ENCODE measurements around the gene TSPY3. TPM values are rescaled to one million over a fixed set of nuclear protein-coding genes. Genes with fewer than 3 reads are reported as not detected.

The TSPY3 gene
- not detected in 2 replicates for total RNA-seq

GRCh38 chrY:9398121-9398520 is at the start of gene TSPY3:
TSPY3 (plus strand) TSS chrY:9398421; CDS start chrY:9398467, 46 bp downstream.

GRCh38 chrY:9357497-9357896 is 40.7 kb upstream of the TSPY3 start, which contains the start of gene TSPY8:
TSPY8 (plus strand) TSS chrY:9357797; CDS start chrY:9357843, 46 bp downstream.

Other genes starting within 250 kb of the TSPY3 start
- not detected in 2 replicates for gene TSPY4, start 61.0 kb upstream of the TSPY3 start, total RNA-seq
- gene TSPY8, start 40.6 kb upstream of the TSPY3 start, total RNA-seq: not detected in 2 replicates
- gene TSPY1, start 68.5 kb downstream of the TSPY3 start, total RNA-seq: not detected in 2 replicates
- gene TSPY9, start 88.8 kb downstream of the TSPY3 start, total RNA-seq: not detected in 2 replicates
- not detected in 2 replicates for gene TSPY10, start 129.5 kb downstream of the TSPY3 start, total RNA-seq